ENCODE measurements around the gene EXOSC9.

Gene EXOSC9

GRCh38 chr4:121764303-121764701, 36.8 kb upstream of the EXOSC9 start:
- Histone ChIP-seq H3K18ac (ENCODE audit: low read depth in 1 of 2, low read length in 2 of 2) (no peak overlapping the region), H3K23ac (ENCODE audit: low read length in 2 of 2) (no peak overlapping the region), H3K79me1 (replicated peaks; ENCODE audit: low read length, poor library complexity, severe bottlenecking) (no peaks in the 10 kb centered on the region), H3K27ac (ENCODE audit: low read length, poor library complexity, severe bottlenecking) (no peak overlapping the region), H3K4ac (ENCODE audit: low read depth in 1 of 2, low read length in 2 of 2) (no peak overlapping the region), H2BK15ac (ENCODE audit: low read depth, poor library complexity, severe bottlenecking) (no peak overlapping the region), H3K36me3 (ENCODE audit: control insufficient read depth in 1 of 2, insufficient read depth in 2 of 2, low read depth in 1 of 2, low read length in 2 of 2) (peaks cover 0 to 3% of the 10 kb centered on the region in 2 experiments), H3K14ac (ENCODE audit: low read length in 2 of 2) (no peak overlapping the region), H3K4me3 (ENCODE audit: insufficient read depth in 1 of 2, low read depth in 1 of 2, low read length in 2 of 2) (peak overlapping the region; percentile 59 to 77), H2BK5ac (ENCODE audit: low read depth, low read length, poor library complexity, severe bottlenecking) (no peak overlapping the region), H2AFZ (ENCODE audit: low read depth, low read length) (no peak overlapping the region), H3K9me3 (ENCODE audit: control insufficient read depth, low read length) (no peaks in the 10 kb centered on the region), H4K8ac (ENCODE audit: low read length) (no peak overlapping the region), H3K27me3 (ENCODE audit: control insufficient read depth in 1 of 2, insufficient read depth in 1 of 2, low read length in 2 of 2) (peaks cover 24 to 25% of the 10 kb centered on the region in 2 experiments), H4K91ac (ENCODE audit: low read length) (no peak overlapping the region), H2AK5ac (ENCODE audit: low read length, severe bottlenecking) (no peak overlapping the region), H3K4me2 (ENCODE audit: low read length, poor library complexity, severe bottlenecking) (peak overlapping the region; percentile 98), H3K4me1 (ENCODE audit: control insufficient read depth, insufficient read depth, low read depth, low read length) (peaks cover 9% of the 10 kb centered on the region), H2BK120ac (ENCODE audit: low read depth, low read length) (peak overlapping the region; percentile 27), H3K9ac (ENCODE audit: low read length) (peak overlapping the region; percentile 38), H2BK12ac (ENCODE audit: low read length in 2 of 2) (no peak overlapping the region)
- no peak for DNase-seq
- WGBS, result 27% methylated on average over 13 of the region's 14 CpGs

GRCh38 chr4:121764702-121765367, 36.3 kb upstream of the EXOSC9 start, which contains the start of gene SMIM43:
SMIM43 (minus strand) TSS chr4:121765164; CDS start chr4:121765105, 59 bp downstream.
- Histone ChIP-seq H2BK120ac (ENCODE audit: low read depth, low read length) (peak within 1 kb of the TSS; percentile 27), H3K4ac (ENCODE audit: low read depth in 1 of 2, low read length in 2 of 2) (no peak within 1 kb of the TSS), H3K4me3 (ENCODE audit: insufficient read depth in 1 of 2, low read depth in 1 of 2, low read length in 2 of 2) (peak within 1 kb of the TSS; percentile 59 to 77), H3K36me3 (ENCODE audit: control insufficient read depth in 1 of 2, insufficient read depth in 2 of 2, low read depth in 1 of 2, low read length in 2 of 2) (peaks cover 0 to 3% of the 10 kb centered on the region in 2 experiments), H2BK15ac (ENCODE audit: low read depth, poor library complexity, severe bottlenecking) (no peak within 1 kb of the TSS), H2AK5ac (ENCODE audit: low read length, severe bottlenecking) (no peak within 1 kb of the TSS), H3K9ac (ENCODE audit: low read length) (peak within 1 kb of the TSS; percentile 38), H3K18ac (ENCODE audit: low read depth in 1 of 2, low read length in 2 of 2) (no peak within 1 kb of the TSS), H3K23ac (ENCODE audit: low read length in 2 of 2) (peak within 1 kb of the TSS in 1 of 2 experiments; percentile 21), H4K91ac (ENCODE audit: low read length) (no peak within 1 kb of the TSS), H2BK12ac (ENCODE audit: low read length in 2 of 2) (no peak within 1 kb of the TSS), H3K4me1 (ENCODE audit: control insufficient read depth, insufficient read depth, low read depth, low read length) (peaks cover 9% of the 10 kb centered on the region), H3K9me3 (ENCODE audit: control insufficient read depth, low read length) (no peaks in the 10 kb centered on the region), H4K8ac (ENCODE audit: low read length) (no peak within 1 kb of the TSS), H3K4me2 (ENCODE audit: low read length, poor library complexity, severe bottlenecking) (peak within 1 kb of the TSS; percentile 98), H2AFZ (ENCODE audit: low read depth, low read length) (peak within 1 kb of the TSS; percentile 42), H3K14ac (ENCODE audit: low read length in 2 of 2) (no peak within 1 kb of the TSS), H3K27me3 (ENCODE audit: control insufficient read depth in 1 of 2, insufficient read depth in 1 of 2, low read length in 2 of 2) (peaks cover 24 to 25% of the 10 kb centered on the region in 2 experiments), H3K79me1 (replicated peaks; ENCODE audit: low read length, poor library complexity, severe bottlenecking) (no peaks in the 10 kb centered on the region), H2BK5ac (ENCODE audit: low read depth, low read length, poor library complexity, severe bottlenecking) (no peak within 1 kb of the TSS), H3K27ac (ENCODE audit: low read length, poor library complexity, severe bottlenecking) (no peak within 1 kb of the TSS)
- DNase-seq, result peak; percentile 18
- 3% methylated on average over 59 of the region's 75 CpGs for WGBS

- Histone ChIP-seq H3K4me3 (ENCODE audit: insufficient read depth in 1 of 2, low read depth in 1 of 2, low read length in 2 of 2) (peak overlapping the region; percentile 59 to 77), H2BK120ac (ENCODE audit: low read depth, low read length) (no peak overlapping the region), H3K4ac (ENCODE audit: low read depth in 1 of 2, low read length in 2 of 2) (no peak overlapping the region), H3K9ac (ENCODE audit: low read length) (peak overlapping the region; percentile 38), H3K36me3 (ENCODE audit: control insufficient read depth in 1 of 2, insufficient read depth in 2 of 2, low read depth in 1 of 2, low read length in 2 of 2) (peaks cover 0 to 3% of the 10 kb centered on the region in 2 experiments), H2BK15ac (ENCODE audit: low read depth, poor library complexity, severe bottlenecking) (no peak overlapping the region), H2AFZ (ENCODE audit: low read depth, low read length) (no peak overlapping the region), H3K18ac (ENCODE audit: low read depth in 1 of 2, low read length in 2 of 2) (no peak overlapping the region), H2AK5ac (ENCODE audit: low read length, severe bottlenecking) (no peak overlapping the region), H4K91ac (ENCODE audit: low read length) (no peak overlapping the region), H3K27ac (ENCODE audit: low read length, poor library complexity, severe bottlenecking) (no peak overlapping the region), H2BK5ac (ENCODE audit: low read depth, low read length, poor library complexity, severe bottlenecking) (no peak overlapping the region), H3K4me1 (ENCODE audit: control insufficient read depth, insufficient read depth, low read depth, low read length) (peaks cover 9% of the 10 kb centered on the region), H3K14ac (ENCODE audit: low read length in 2 of 2) (no peak overlapping the region), H4K8ac (ENCODE audit: low read length) (no peak overlapping the region), H3K9me3 (ENCODE audit: control insufficient read depth, low read length) (no peaks in the 10 kb centered on the region), H3K27me3 (ENCODE audit: control insufficient read depth in 1 of 2, insufficient read depth in 1 of 2, low read length in 2 of 2) (peaks cover 24 to 25% of the 10 kb centered on the region in 2 experiments), H2BK12ac (ENCODE audit: low read length in 2 of 2) (no peak overlapping the region), H3K23ac (ENCODE audit: low read length in 2 of 2) (no peak overlapping the region), H3K4me2 (ENCODE audit: low read length, poor library complexity, severe bottlenecking) (peak overlapping the region; percentile 98), H3K79me1 (replicated peaks; ENCODE audit: low read length, poor library complexity, severe bottlenecking) (no peaks in the 10 kb centered on the region)
- 19% methylated on average over 10 of the region's 16 CpGs for WGBS
- no peak for DNase-seq
These were observed 35.8 kb upstream of the EXOSC9 start for GRCh38 chr4:121765368-121765705.

- Histone ChIP-seq H4K91ac (ENCODE audit: low read length) (no peak overlapping the region), H3K36me3 (ENCODE audit: control insufficient read depth in 1 of 2, insufficient read depth in 2 of 2, low read depth in 1 of 2, low read length in 2 of 2) (peaks cover 0 to 3% of the 10 kb centered on the region in 2 experiments), H3K18ac (ENCODE audit: low read depth in 1 of 2, low read length in 2 of 2) (no peak overlapping the region), H2BK15ac (ENCODE audit: low read depth, poor library complexity, severe bottlenecking) (no peak overlapping the region), H2BK5ac (ENCODE audit: low read depth, low read length, poor library complexity, severe bottlenecking) (no peak overlapping the region), H3K4ac (ENCODE audit: low read depth in 1 of 2, low read length in 2 of 2) (no peak overlapping the region), H3K79me1 (replicated peaks; ENCODE audit: low read length, poor library complexity, severe bottlenecking) (no peaks in the 10 kb centered on the region), H2BK120ac (ENCODE audit: low read depth, low read length) (no peak overlapping the region), H2BK12ac (ENCODE audit: low read length in 2 of 2) (no peak overlapping the region), H3K27ac (ENCODE audit: low read length, poor library complexity, severe bottlenecking) (no peak overlapping the region), H3K14ac (ENCODE audit: low read length in 2 of 2) (no peak overlapping the region), H3K23ac (ENCODE audit: low read length in 2 of 2) (no peak overlapping the region), H2AFZ (ENCODE audit: low read depth, low read length) (no peak overlapping the region), H3K4me2 (ENCODE audit: low read length, poor library complexity, severe bottlenecking) (no peak overlapping the region), H3K4me1 (ENCODE audit: control insufficient read depth, insufficient read depth, low read depth, low read length) (peaks cover 9% of the 10 kb centered on the region), H3K4me3 (ENCODE audit: insufficient read depth in 1 of 2, low read depth in 1 of 2, low read length in 2 of 2) (no peak overlapping the region), H3K27me3 (ENCODE audit: control insufficient read depth in 1 of 2, insufficient read depth in 1 of 2, low read length in 2 of 2) (peaks cover 24 to 28% of the 10 kb centered on the region in 2 experiments), H2AK5ac (ENCODE audit: low read length, severe bottlenecking) (no peak overlapping the region), H4K8ac (ENCODE audit: low read length) (no peak overlapping the region), H3K9me3 (ENCODE audit: control insufficient read depth, low read length) (no peaks in the 10 kb centered on the region), H3K9ac (ENCODE audit: low read length) (no peak overlapping the region)
- DNase-seq, result no peak
- whole genome bisulfite sequencing, result 76% methylated on average over 9 of the region's 9 CpGs
These were observed 35.1 kb upstream of the EXOSC9 start for GRCh38 chr4:121765971-121766538.
